Measurements from ENCODE around the gene VTN. TPM values are rescaled to one million over a fixed set of nuclear protein-coding genes. Genes with fewer than 3 reads are reported as not detected.

The VTN gene
- 7.1 and 7.6 TPM in 2 replicates for total RNA-seq (2014; rRNA removed; shearing (Covaris generic))
- polyA plus RNA-seq (2014; cell fraction: nucleus; rRNA removed), result 9.9 and 10.8 TPM in 2 replicates

- peak; percentile 51 for DNase-seq (ENCODE audit: extremely low read depth, low read depth)
Observed at GRCh38 chr17:28370035-28370743, at the start of gene VTN. Gene VTN, minus strand, starts transcription at chr17:28370307. Its CDS starts 104 bp downstream, at chr17:28370203.

GRCh38 chr17:28416703-28417311 is 46.7 kb upstream of the VTN start:
- DNase-seq (ENCODE audit: extremely low read depth, low read depth), result peak; percentile 61

GRCh38 chr17:28415886-28416285 is 45.8 kb upstream of the VTN start:
- DNase-seq (ENCODE audit: extremely low read depth, low read depth), result no peak

- DNase-seq (ENCODE audit: extremely low read depth, low read depth), result no peak
Observed at GRCh38 chr17:28413804-28414203, 43.7 kb upstream of the VTN start.

GRCh38 chr17:28412099-28412498 is 42.0 kb upstream of the VTN start:
- DNase-seq (ENCODE audit: extremely low read depth, low read depth), result no peak

GRCh38 chr17:28407974-28408306 is 37.8 kb upstream of the VTN start:
- DNase-seq (ENCODE audit: extremely low read depth, low read depth), result no peak

GRCh38 chr17:28407130-28407973 is 37.2 kb upstream of the VTN start:
- no peak for DNase-seq (ENCODE audit: extremely low read depth, low read depth)

GRCh38 chr17:28406473-28406814 is 36.3 kb upstream of the VTN start:
- DNase-seq (ENCODE audit: extremely low read depth, low read depth), result no peak

- no peak for DNase-seq (ENCODE audit: extremely low read depth, low read depth)
Observed at GRCh38 chr17:28405632-28406472, 35.7 kb upstream of the VTN start, which contains the start of gene SLC46A1. Gene SLC46A1, minus strand, starts transcription at chr17:28406212. Its CDS starts 98 bp downstream, at chr17:28406114.

- DNase-seq (ENCODE audit: extremely low read depth, low read depth), result no peak
Observed at GRCh38 chr17:28404812-28405570, 34.9 kb upstream of the VTN start.

- DNase-seq (ENCODE audit: extremely low read depth, low read depth), result no peak
Observed at GRCh38 chr17:28404461-28404811, 34.3 kb upstream of the VTN start.

- no peak for DNase-seq (ENCODE audit: extremely low read depth, low read depth)
Observed at GRCh38 chr17:28404007-28404406, 33.9 kb upstream of the VTN start.

- DNase-seq (ENCODE audit: extremely low read depth, low read depth), result no peak
Observed at GRCh38 chr17:28402844-28403243, 32.7 kb upstream of the VTN start.

GRCh38 chr17:28402224-28402630 is 32.1 kb upstream of the VTN start:
- no peak for DNase-seq (ENCODE audit: extremely low read depth, low read depth)

- no peak for DNase-seq (ENCODE audit: extremely low read depth, low read depth)
Observed at GRCh38 chr17:28399808-28400207, 29.7 kb upstream of the VTN start.

- DNase-seq (ENCODE audit: extremely low read depth, low read depth), result no peak
Observed at GRCh38 chr17:28398280-28398981, 28.3 kb upstream of the VTN start.

GRCh38 chr17:28397687-28398279 is 27.7 kb upstream of the VTN start:
- no peak for DNase-seq (ENCODE audit: extremely low read depth, low read depth)

GRCh38 chr17:28397275-28397674 is 27.2 kb upstream of the VTN start:
- no peak for DNase-seq (ENCODE audit: extremely low read depth, low read depth)
